Measurements from ENCODE around the gene PROCA1. TPM values are rescaled to one million over a fixed set of nuclear protein-coding genes. Genes with fewer than 3 reads are reported as not detected.

The PROCA1 gene
- total and polyA plus RNA-seq, 2 of the 13 experiments (the other 11 are each of a cell fraction or from before 2014, with no cell fraction given): 0.73 to 1.5 TPM

DNA sequence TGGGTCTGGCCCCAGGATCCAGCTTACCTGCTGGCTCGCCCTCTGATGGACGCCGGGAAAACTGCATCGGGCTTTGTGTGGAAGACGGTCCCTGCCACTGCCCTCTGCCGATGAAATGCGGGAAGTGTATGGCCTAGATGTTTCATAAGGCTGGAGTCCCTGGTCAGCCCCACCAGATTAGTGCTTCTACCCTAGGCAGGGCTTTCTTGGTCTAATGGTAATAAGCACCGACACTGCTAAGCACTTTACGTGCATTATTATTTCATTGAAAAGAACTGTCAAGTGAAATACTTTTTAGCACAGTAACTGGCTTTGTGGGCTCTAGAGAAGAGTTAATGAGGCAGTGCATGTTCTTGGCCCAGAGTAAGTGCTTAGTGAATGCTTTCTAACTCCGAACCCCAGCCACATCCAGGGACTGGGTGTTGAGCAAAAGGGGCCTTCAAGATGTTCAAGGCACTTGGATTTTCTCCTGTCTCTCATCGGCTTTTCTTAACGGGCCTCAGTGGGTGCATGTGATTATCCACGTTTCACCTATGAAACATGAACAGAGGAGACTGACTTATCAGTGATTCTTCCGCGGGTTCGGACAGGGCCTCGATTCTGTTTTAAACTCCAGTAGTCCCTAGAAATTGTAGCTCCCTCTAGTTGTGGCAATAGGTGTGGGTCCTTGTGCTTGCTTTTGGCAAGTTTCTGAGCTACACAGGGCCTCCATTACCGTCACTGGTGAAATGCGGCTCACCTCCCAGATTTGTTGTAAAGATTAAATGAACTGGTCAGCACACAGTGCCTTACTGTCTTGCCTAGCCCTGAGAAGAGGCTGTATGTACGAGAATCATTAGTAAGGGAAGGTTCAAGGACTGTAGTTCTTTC lies 38.7 kb upstream of the PROCA1 start (continued):
- TF ChIP-seq ZNF703 (CRISPR knock-in tag; IDR thresholded peaks at IDR 0.05; ENCODE audit: borderline replicate concordance) (no peak), HDAC6 (IDR thresholded peaks at IDR 0.05; ENCODE audit: low read depth, low read length) (no peak), ZNF570 (CRISPR knock-in tag; IDR thresholded peaks at IDR 0.05; ENCODE audit: borderline replicate concordance) (no peak), ZNF777 (CRISPR knock-in tag; IDR thresholded peaks at IDR 0.05) (no peak), NRL (CRISPR knock-in tag; IDR thresholded peaks at IDR 0.05; ENCODE audit: borderline replicate concordance) (no peak), ZNF501 (CRISPR knock-in tag; IDR thresholded peaks at IDR 0.05) (peak; percentile 50; the same call in 1 of the 2 replicates), FOXP1 (IDR thresholded peaks at IDR 0.05) (no peak), FOXP1 (CRISPR knock-in tag; IDR thresholded peaks at IDR 0.05) (no peak), MAF1 (CRISPR knock-in tag; IDR thresholded peaks at IDR 0.05; ENCODE audit: borderline replicate concordance) (no peak), CBFB (CRISPR knock-in tag; IDR thresholded peaks at IDR 0.05) (no peak), ZNF138 (CRISPR knock-in tag; IDR thresholded peaks at IDR 0.05; ENCODE audit: low read depth) (no peak)
- TF ChIP-seq, protein P1, sequence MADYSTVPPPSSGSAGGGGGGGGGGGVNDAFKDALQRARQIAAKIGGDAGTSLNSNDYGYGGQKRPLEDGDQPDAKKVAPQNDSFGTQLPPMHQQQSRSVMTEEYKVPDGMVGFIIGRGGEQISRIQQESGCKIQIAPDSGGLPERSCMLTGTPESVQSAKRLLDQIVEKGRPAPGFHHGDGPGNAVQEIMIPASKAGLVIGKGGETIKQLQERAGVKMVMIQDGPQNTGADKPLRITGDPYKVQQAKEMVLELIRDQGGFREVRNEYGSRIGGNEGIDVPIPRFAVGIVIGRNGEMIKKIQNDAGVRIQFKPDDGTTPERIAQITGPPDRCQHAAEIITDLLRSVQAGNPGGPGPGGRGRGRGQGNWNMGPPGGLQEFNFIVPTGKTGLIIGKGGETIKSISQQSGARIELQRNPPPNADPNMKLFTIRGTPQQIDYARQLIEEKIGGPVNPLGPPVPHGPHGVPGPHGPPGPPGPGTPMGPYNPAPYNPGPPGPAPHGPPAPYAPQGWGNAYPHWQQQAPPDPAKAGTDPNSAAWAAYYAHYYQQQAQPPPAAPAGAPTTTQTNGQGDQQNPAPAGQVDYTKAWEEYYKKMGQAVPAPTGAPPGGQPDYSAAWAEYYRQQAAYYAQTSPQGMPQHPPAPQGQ (CRISPR knock-in tag; IDR thresholded peaks at IDR 0.05; ENCODE audit: borderline replicate concordance): no peak
- TF ChIP-seq, protein P2, sequence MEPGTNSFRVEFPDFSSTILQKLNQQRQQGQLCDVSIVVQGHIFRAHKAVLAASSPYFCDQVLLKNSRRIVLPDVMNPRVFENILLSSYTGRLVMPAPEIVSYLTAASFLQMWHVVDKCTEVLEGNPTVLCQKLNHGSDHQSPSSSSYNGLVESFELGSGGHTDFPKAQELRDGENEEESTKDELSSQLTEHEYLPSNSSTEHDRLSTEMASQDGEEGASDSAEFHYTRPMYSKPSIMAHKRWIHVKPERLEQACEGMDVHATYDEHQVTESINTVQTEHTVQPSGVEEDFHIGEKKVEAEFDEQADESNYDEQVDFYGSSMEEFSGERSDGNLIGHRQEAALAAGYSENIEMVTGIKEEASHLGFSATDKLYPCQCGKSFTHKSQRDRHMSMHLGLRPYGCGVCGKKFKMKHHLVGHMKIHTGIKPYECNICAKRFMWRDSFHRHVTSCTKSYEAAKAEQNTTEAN (CRISPR knock-in tag; conservative IDR thresholded peaks at IDR 0.05): no peak
- TF ChIP-seq, protein P3, sequence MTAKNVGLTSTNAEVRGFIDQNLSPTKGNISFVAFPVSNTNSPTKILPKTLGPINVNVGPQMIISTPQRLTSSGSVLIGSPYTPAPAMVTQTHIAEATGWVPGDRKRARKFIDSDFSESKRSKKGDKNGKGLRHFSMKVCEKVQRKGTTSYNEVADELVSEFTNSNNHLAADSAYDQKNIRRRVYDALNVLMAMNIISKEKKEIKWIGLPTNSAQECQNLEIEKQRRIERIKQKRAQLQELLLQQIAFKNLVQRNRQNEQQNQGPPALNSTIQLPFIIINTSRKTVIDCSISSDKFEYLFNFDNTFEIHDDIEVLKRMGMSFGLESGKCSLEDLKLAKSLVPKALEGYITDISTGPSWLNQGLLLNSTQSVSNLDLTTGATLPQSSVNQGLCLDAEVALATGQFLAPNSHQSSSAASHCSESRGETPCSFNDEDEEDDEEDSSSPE (CRISPR knock-in tag; IDR thresholded peaks at IDR 0.05): 0 out of 2 replicates have a peak, but pooled peaks have one; percentile 36
- TF ChIP-seq, protein P4, sequence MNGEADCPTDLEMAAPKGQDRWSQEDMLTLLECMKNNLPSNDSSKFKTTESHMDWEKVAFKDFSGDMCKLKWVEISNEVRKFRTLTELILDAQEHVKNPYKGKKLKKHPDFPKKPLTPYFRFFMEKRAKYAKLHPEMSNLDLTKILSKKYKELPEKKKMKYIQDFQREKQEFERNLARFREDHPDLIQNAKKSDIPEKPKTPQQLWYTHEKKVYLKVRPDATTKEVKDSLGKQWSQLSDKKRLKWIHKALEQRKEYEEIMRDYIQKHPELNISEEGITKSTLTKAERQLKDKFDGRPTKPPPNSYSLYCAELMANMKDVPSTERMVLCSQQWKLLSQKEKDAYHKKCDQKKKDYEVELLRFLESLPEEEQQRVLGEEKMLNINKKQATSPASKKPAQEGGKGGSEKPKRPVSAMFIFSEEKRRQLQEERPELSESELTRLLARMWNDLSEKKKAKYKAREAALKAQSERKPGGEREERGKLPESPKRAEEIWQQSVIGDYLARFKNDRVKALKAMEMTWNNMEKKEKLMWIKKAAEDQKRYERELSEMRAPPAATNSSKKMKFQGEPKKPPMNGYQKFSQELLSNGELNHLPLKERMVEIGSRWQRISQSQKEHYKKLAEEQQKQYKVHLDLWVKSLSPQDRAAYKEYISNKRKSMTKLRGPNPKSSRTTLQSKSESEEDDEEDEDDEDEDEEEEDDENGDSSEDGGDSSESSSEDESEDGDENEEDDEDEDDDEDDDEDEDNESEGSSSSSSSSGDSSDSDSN (CRISPR knock-in tag; IDR thresholded peaks at IDR 0.05): no peak
- TF ChIP-seq, protein P5, sequence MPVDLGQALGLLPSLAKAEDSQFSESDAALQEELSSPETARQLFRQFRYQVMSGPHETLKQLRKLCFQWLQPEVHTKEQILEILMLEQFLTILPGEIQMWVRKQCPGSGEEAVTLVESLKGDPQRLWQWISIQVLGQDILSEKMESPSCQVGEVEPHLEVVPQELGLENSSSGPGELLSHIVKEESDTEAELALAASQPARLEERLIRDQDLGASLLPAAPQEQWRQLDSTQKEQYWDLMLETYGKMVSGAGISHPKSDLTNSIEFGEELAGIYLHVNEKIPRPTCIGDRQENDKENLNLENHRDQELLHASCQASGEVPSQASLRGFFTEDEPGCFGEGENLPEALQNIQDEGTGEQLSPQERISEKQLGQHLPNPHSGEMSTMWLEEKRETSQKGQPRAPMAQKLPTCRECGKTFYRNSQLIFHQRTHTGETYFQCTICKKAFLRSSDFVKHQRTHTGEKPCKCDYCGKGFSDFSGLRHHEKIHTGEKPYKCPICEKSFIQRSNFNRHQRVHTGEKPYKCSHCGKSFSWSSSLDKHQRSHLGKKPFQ (CRISPR knock-in tag; IDR thresholded peaks at IDR 0.05; ENCODE audit: insufficient replicate concordance): no peak
- TF ChIP-seq, protein P6, sequence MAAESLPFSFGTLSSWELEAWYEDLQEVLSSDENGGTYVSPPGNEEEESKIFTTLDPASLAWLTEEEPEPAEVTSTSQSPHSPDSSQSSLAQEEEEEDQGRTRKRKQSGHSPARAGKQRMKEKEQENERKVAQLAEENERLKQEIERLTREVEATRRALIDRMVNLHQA (CRISPR knock-in tag; IDR thresholded peaks at IDR 0.05): no peak
- TF ChIP-seq, protein P7, sequence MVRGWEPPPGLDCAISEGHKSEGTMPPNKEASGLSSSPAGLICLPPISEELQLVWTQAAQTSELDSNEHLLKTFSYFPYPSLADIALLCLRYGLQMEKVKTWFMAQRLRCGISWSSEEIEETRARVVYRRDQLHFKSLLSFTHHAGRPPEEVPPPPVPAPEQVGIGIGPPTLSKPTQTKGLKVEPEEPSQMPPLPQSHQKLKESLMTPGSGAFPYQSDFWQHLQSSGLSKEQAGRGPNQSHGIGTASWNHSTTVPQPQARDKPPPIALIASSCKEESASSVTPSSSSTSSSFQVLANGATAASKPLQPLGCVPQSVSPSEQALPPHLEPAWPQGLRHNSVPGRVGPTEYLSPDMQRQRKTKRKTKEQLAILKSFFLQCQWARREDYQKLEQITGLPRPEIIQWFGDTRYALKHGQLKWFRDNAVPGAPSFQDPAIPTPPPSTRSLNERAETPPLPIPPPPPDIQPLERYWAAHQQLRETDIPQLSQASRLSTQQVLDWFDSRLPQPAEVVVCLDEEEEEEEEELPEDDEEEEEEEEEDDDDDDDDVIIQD (CRISPR knock-in tag; IDR thresholded peaks at IDR 0.05; ENCODE audit: low read depth): 0 out of 2 replicates have a peak, but pooled peaks have one; percentile 10

Data from HepG2 (cell line).